HL-60 (cell line): ENCODE results near the gene RAB3A.

Source experiments
- DNase-seq, 2 experiments: peaks; one replicate each; pipeline ENCODE4 v3.0.0-alpha.2; 2010 to 2020; ENCODE audit warnings: low read depth in 1 of 2, low spot score in 1 of 2
- H3K27ac ChIP-seq: fragments of 250-450 bp; sonication (Bioruptor Pico); replicated peaks from 2 replicates; pipeline ENCODE4 v1.5.1; 2020; ENCODE audit warnings: mild to moderate bottlenecking, moderate library complexity
- H3K27me3 ChIP-seq: fragments of 250-450 bp; sonication (Bioruptor Pico); 2 replicates; pipeline ENCODE4 v1.5.1; 2021; ENCODE audit warnings: mild to moderate bottlenecking, moderate library complexity; ENCODE audit not compliant: insufficient read depth, poor library complexity, severe bottlenecking
- H3K4me3 ChIP-seq: replicated peaks from 2 replicates; pipeline ENCODE4 v1.5.1; 2011; ENCODE audit warnings: mild to moderate bottlenecking, control low read depth, low read length; ENCODE audit not compliant: insufficient read depth
- GABPA ChIP-seq: IDR thresholded peaks from 2 replicates; pipeline ENCODE4 v1.6.1; 2012; ENCODE audit warnings: low read depth
- POLR2AphosphoS5 ChIP-seq: IDR thresholded peaks from 2 replicates; pipeline ENCODE4 v1.6.1; 2012; ENCODE audit warnings: low read depth
- REST ChIP-seq: IDR thresholded peaks from 2 replicates; pipeline ENCODE4 v1.6.1; 2012; ENCODE audit warnings: low read depth; ENCODE audit not compliant: insufficient replicate concordance
- SPI1 ChIP-seq: IDR thresholded peaks from 2 replicates; pipeline ENCODE4 v1.6.1; 2012; ENCODE audit warnings: low read depth, mild to moderate bottlenecking, borderline replicate concordance
- TF ChIP-seq, protein P1 (sequence below): IDR thresholded peaks from one replicate; pipeline ENCODE4 v1.5.1; 2011; ENCODE audit warnings: low read length, control low read depth, inconsistent platforms; ENCODE audit not compliant: insufficient read depth

The RAB3A gene

GRCh38 chr19:18183529-18183928, 20.3 kb downstream of the RAB3A start:
- TF ChIP-seq, protein P1, sequence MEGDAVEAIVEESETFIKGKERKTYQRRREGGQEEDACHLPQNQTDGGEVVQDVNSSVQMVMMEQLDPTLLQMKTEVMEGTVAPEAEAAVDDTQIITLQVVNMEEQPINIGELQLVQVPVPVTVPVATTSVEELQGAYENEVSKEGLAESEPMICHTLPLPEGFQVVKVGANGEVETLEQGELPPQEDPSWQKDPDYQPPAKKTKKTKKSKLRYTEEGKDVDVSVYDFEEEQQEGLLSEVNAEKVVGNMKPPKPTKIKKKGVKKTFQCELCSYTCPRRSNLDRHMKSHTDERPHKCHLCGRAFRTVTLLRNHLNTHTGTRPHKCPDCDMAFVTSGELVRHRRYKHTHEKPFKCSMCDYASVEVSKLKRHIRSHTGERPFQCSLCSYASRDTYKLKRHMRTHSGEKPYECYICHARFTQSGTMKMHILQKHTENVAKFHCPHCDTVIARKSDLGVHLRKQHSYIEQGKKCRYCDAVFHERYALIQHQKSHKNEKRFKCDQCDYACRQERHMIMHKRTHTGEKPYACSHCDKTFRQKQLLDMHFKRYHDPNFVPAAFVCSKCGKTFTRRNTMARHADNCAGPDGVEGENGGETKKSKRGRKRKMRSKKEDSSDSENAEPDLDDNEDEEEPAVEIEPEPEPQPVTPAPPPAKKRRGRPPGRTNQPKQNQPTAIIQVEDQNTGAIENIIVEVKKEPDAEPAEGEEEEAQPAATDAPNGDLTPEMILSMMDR = no peak
- no peak for DNase-seq
- no peak overlapping the region for H3K27ac ChIP-seq
- no peak overlapping the region for H3K4me3 ChIP-seq
- H3K27me3 ChIP-seq = no peaks in the 10 kb centered on the region

DNA sequence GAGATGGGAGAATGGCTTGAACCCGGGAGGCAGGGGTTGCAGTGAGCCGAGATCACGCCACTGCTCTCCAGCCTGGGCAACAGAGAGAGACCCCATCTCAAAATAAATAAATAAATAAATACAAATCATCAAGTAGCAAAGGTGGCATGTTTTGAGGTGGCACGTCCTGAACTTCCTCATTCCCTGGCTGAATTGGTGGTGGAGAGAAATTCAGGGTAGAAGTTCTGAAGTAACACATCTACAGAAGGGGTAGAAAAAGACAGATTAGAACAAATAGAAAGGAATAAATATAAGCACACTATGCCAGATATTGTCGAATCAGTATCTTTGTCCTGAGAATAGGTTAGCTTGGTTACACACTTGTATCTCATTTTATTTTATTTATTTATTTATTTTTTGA, 23.9 kb downstream of the RAB3A start:
- Histone ChIP-seq H3K4me3 (no peak overlapping the region), H3K27ac (peak overlapping the region; percentile 81), H3K27me3 (no peaks in the 10 kb centered on the region)
- DNase-seq = peak in 1 of 2 experiments; percentile 49
- TF ChIP-seq REST (no peak), GABPA (no peak), SPI1 (no peak), POLR2AphosphoS5 (no peak)
- TF ChIP-seq, protein P1 = no peak

- TF ChIP-seq, protein P1 = no peak
- H3K27ac ChIP-seq = no peak overlapping the region
- no peak overlapping the region for H3K4me3 ChIP-seq
- no peaks in the 10 kb centered on the region for H3K27me3 ChIP-seq
- no peak for DNase-seq
Observed at GRCh38 chr19:18176367-18177310, 27.2 kb downstream of the RAB3A start.

DNA sequence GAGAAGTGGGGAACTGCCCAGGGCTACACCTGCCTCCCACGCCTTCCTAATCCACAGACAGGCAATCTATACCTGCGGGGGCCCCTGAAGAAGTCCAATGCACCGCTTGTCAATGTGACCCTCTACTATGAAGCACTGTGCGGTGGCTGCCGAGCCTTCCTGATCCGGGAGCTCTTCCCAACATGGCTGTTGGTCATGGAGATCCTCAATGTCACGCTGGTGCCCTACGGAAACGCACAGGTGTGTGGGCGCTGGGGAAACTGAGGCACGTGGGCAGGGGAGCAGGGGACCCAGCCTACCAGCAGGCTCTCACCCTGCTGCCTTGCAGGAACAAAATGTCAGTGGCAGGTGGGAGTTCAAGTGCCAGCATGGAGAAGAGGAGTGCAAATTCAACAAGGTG, 28.9 kb downstream of the RAB3A start:
- H3K27me3 ChIP-seq = no peaks in the 10 kb centered on the region
- H3K4me3 ChIP-seq = peak overlapping the region; percentile 78
- no peak overlapping the region for H3K27ac ChIP-seq
- DNase-seq = no peak
- TF ChIP-seq SPI1 = no peak
- no peak for TF ChIP-seq GABPA
- TF ChIP-seq, protein P1 = no peak
- no peak for TF ChIP-seq POLR2AphosphoS5
- no peak for TF ChIP-seq REST
